ENCODE data around the gene KANK4.

DNA sequence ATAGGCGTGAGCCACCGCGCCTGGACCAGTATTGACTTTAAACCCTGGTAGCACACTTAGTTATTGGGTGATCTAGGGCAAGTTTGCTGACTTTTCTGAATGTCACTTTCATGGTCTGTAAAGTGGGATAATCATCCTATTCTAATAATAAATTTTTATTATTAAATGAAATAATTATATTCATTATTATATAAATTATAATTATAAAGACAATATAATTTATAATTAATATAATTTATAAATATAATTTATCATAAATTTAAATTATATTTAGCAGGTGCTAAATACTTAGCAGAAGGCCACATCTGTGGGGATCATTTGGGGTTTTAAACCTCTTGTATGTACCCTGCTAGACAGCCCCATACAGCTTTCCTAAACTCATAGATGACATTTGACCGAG is 59.7 kb downstream of the KANK4 start:
- TF ChIP-seq POLR2A (IDR thresholded peaks at IDR 0.05) = no peak
- TF ChIP-seq, protein P1, sequence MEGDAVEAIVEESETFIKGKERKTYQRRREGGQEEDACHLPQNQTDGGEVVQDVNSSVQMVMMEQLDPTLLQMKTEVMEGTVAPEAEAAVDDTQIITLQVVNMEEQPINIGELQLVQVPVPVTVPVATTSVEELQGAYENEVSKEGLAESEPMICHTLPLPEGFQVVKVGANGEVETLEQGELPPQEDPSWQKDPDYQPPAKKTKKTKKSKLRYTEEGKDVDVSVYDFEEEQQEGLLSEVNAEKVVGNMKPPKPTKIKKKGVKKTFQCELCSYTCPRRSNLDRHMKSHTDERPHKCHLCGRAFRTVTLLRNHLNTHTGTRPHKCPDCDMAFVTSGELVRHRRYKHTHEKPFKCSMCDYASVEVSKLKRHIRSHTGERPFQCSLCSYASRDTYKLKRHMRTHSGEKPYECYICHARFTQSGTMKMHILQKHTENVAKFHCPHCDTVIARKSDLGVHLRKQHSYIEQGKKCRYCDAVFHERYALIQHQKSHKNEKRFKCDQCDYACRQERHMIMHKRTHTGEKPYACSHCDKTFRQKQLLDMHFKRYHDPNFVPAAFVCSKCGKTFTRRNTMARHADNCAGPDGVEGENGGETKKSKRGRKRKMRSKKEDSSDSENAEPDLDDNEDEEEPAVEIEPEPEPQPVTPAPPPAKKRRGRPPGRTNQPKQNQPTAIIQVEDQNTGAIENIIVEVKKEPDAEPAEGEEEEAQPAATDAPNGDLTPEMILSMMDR (IDR thresholded peaks at IDR 0.05) = no peak

Data from adrenal gland (tissue), 5 donors.